Right forelimb (tissue), 1 donor: ENCODE results near the gene ECSCR.
"Not testable (repeated sequence)": the region's sequence is repeated elsewhere in the genome, so short reads cannot be mapped to it uniquely, and the experiment has no call there.

Experiments
- DNase-seq: peaks from one replicate; pipeline ENCODE4 v3.0.0-alpha.2; 2018

ECSCR gene

GRCh38 chr5:139443831-139444453 lies 18.6 kb downstream of the ECSCR start:
- no peak for DNase-seq

- DNase-seq = not testable (repeated sequence)
Observed at GRCh38 chr5:139440416-139440815, 22.1 kb downstream of the ECSCR start.

GRCh38 chr5:139439013-139439903 lies 23.3 kb downstream of the ECSCR start, which contains the start of gene DNAJC18:
Gene DNAJC18 (minus strand): TSS chr5:139439525. CDS start chr5:139439445, 80 bp downstream.
- peak; percentile 95 for DNase-seq

GRCh38 chr5:139438707-139439012 lies 23.9 kb downstream of the ECSCR start:
- DNase-seq = no peak

- DNase-seq = no peak
Observed at GRCh38 chr5:139435676-139436075, 26.9 kb downstream of the ECSCR start.

- DNase-seq = no peak
Observed at GRCh38 chr5:139431706-139432105, 30.8 kb downstream of the ECSCR start.

GRCh38 chr5:139430015-139430414 lies 32.5 kb downstream of the ECSCR start:
- no peak for DNase-seq

- no peak for DNase-seq
Observed at GRCh38 chr5:139426203-139426885, 36.2 kb downstream of the ECSCR start.

GRCh38 chr5:139425497-139425896 lies 37.0 kb downstream of the ECSCR start:
- no peak for DNase-seq

- no peak for DNase-seq
Observed at GRCh38 chr5:139422307-139422893, 40.1 kb downstream of the ECSCR start.

- DNase-seq = no peak
Observed at GRCh38 chr5:139419226-139420192, 43.0 kb downstream of the ECSCR start.

GRCh38 chr5:139418793-139419192 lies 43.8 kb downstream of the ECSCR start:
- DNase-seq = no peak

GRCh38 chr5:139417214-139417613 lies 45.3 kb downstream of the ECSCR start:
- no peak for DNase-seq

GRCh38 chr5:139416651-139417050 lies 45.9 kb downstream of the ECSCR start:
- no peak for DNase-seq

- no peak for DNase-seq
Observed at GRCh38 chr5:139415869-139416268, 46.7 kb downstream of the ECSCR start.

- DNase-seq = no peak
Observed at GRCh38 chr5:139415221-139415861, 47.2 kb downstream of the ECSCR start.

- no peak for DNase-seq
Observed at GRCh38 chr5:139414581-139415130, 47.9 kb downstream of the ECSCR start.

GRCh38 chr5:139413963-139414362 lies 48.6 kb downstream of the ECSCR start:
- DNase-seq = no peak

GRCh38 chr5:139413153-139413552 lies 49.4 kb downstream of the ECSCR start:
- DNase-seq = no peak

- no peak for DNase-seq
Observed at GRCh38 chr5:139410993-139411828, 51.3 kb downstream of the ECSCR start.
